GM18499 (cell line): ENCODE data around the gene RASL12.
"Not testable (repeated sequence)": the region's sequence is repeated elsewhere in the genome, so short reads cannot be mapped to it uniquely, and the experiment has no call there.

Source experiments
- ATAC-seq: cut with Tn5 transposase; IDR thresholded peaks from one replicate; pipeline ENCODE4 v1.9.1; 2021; ENCODE audit warnings: moderate number of reproducible peaks; ENCODE audit not compliant: insufficient read depth, unreplicated experiment

Gene RASL12

DNA sequence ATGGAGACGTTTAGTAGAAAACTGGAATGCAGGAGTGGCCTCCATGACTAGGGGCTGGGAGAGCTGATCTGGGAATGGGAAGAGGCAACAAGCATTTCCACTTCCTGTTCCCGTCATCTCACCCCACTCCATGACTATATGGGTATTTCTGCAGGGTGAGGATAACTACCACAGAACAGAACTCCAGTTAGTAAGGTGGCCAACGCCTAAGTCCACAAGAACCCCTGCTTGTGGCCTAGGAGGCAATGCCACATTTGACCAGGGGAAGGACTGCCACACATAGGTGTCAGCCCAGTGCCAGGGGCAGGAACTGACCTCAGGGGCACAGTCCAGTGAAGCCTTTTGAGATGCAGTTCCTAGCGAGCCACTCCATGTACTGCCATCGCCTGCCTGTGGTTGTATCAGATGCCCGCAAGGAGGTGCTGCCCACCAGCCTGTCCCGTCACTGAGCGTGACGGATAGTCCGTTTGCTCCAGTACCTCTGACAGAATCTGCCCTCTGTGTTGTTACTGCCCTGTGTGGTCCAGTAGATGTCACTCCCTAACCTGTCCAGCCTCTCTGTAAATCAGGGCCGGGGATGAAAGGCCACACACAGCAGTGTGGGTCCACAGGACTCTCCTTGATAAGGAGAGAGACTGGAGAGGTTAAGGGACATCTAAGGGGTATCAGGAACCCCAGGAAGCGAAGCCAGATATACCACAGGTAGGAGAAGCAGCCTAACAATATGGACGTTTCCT is 34.8 kb downstream of the RASL12 start:
- no peak for ATAC-seq

DNA sequence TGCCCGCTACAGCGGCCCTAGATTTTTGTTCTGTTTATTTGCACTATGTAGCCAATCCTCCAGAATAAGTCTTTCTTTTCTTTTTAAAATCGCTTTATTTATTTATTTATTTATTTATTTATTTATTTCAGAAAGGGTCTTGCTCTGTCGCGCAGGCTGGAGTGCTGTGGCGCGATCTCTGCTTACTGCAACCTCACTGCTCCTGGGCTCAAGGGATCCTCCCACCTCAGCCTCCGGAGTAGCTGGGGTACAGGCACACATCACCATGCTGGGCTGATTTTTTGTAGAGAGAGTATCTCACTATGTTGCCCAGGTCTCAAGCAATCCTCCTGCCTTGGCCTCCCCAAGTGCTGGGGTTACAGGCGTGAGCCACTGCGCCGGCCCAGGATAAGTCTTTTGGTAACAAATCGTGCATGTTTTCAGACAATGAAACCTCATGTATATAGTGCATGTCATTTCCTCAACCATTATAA is 38.0 kb downstream of the RASL12 start:
- ATAC-seq, result no peak

DNA sequence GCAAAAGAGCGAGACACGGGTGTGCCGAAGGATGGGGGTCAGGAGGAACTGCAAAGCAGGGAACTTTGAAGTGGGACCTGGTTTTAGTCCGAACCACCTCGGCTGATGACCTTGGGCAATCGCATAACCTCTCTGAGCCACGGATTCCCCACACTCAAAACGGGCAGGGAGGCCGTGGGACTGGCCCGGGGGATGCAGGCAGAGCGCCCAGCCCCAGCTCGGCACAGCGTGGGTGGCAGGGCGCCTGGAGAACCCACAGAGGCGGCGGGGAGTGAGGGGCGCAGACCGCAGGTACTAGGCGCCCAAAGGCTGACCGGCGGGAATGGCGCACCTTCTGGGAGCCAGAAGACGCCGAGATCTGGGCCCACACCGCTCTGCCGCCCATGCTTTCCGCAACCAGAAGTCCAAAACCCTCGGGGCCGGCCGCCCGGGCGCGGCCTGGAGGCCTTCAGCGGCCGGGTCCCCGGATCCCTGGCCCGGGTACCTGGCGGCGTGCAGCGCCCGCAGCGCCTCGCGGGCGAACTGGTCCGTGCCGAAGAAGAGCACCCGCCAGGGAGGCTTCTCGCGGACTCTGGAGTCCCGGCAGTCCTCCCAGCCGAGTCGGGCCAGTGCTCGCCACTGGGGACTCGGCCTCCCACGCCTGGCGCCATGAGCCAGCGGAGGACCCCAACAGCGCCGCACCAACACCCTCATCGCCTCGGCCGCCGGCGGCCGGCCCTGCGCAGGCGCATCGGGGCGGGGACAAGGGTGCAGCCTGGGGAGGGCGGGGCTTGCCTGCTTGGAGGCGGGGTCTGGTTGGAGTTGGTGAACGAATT is 38.7 kb downstream of the RASL12 start, which contains the start of gene MTFMT:
Gene MTFMT (minus strand): TSS at position 719 of the 815 bp plus-strand sequence. CDS start 26 bp downstream, at position 693.
- ATAC-seq, result no peak

DNA sequence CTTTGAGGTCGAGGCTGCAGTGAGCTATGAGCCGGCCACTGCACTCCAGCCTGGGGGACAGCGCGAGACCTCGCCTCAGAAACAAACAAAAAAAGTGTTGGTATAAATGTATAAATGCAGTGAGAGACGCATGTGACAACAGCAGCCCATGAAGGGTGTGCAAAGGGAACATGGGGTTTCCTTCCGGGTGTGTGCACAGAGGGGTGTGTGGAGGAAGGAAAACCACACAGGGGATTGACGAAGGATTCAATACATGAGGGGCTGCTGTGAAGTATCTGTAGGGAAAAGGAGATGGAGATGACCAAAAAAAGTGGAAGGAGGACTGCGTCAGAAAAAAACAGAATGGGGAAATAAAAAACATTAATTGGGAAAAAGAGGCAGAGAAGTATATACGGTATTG is 39.5 kb downstream of the RASL12 start:
- no peak for ATAC-seq

DNA sequence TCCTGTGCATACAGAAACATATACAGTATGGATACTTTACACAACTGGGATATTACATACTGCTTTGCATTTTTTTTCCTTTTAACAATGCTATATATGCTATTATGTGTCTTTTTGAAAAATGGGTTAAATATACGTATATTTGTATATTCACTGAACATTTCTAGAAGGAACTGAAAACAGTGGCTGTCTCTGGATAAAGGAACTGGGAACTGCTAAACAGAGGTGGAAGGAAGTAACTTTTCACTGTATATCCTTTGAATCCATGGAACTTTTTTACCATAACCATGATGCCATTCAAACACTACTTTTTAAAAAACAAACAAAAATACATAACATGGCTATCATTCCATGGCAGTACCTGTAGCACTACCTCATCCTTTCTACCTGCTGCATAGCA is 40.2 kb downstream of the RASL12 start:
- ATAC-seq, result no peak

DNA sequence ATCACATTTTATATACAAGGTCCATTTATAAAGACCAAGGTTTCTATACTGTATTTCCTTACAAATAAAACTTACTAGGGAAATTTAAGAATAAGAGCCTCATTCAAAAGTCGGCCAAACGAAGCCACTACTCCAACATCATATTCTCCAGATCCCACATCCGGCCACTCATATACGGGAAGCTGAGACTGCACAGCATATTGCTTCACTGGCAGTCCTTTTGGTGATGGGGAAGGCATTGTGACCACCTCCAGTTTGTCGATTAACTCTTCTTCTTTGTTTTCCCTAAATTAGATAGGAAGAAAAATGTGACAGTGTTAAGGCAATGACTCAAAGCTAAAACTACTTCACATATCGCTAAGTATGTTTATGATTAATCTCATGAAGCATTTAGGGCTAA is 41.0 kb downstream of the RASL12 start:
- ATAC-seq, result no peak

DNA sequence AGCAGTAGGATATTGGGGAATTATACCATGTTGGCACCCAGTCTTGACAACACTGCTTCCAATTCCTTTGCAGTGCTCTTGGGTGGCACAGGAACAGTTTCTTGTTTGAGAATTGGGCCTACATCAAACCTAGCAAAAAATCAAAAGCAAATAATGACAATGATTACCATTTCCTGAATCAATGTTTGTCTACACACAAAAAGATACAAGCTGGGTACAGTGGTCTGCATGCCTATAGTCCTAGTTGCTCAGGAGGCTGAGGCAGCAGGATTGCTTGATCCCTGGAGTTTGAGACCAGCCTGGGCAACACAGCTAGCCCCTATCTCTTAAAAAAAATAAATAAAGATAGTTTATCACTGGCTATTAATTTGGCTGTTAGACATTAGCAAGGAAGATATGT is 46.3 kb downstream of the RASL12 start:
- no peak for ATAC-seq

DNA sequence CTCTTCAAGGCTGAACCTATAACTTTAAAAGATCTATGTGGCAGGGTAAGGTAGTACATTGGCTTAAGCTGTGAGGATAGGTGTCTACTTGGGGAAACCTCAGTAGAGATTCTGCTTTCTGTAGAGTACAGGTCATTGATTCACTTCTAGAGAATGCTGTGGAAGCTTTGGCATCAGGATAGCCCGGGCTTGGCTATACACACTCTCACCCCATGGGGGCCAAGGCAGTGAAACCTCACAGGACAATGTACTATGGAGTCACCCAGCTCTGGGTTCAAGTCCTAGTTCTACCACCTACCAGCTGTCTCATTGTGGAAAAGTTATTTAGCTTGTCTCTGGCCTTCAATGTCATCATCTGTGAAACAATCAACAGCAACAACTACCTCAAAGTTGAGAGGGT is 47.4 kb downstream of the RASL12 start:
- ATAC-seq, result no peak

DNA sequence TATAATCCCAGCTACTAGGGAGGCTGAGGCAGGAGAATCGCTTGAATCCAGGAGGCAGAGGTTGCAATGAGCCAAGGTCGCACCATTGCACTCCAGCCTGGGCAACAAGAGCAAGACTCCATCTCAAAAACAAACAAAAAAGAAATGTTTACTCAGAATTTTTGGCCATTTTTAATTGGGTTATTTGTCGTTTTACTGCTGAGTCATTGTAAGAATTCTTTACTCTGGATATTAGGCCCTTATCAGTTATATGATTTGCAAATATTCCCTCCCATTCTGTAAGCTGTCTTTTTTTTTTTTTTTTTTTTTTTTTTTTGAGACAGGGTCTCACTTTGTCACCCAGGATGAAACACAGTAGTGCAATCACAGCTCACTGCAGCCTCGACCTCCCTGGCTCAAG is 56.6 kb downstream of the RASL12 start:
- ATAC-seq, result not testable (repeated sequence)

DNA sequence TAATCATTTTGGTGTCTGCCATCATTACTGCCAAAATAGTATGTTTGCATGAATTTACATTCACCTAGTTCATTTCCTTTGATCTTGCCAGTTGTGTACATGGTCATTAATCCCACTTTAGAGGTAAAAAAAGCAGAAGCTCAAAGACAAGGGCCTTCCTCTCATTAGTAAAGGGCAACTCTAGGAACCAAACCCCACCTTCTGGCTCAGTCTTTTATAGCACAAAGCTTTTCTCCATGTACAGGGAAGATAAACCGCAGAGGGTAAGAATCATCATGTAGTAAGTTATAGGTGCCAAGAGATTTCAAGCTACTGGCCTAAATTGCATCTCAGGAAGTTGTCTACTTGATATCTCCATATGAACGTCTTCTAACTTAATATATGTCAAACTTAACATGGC is 58.8 kb downstream of the RASL12 start:
- ATAC-seq, result no peak

DNA sequence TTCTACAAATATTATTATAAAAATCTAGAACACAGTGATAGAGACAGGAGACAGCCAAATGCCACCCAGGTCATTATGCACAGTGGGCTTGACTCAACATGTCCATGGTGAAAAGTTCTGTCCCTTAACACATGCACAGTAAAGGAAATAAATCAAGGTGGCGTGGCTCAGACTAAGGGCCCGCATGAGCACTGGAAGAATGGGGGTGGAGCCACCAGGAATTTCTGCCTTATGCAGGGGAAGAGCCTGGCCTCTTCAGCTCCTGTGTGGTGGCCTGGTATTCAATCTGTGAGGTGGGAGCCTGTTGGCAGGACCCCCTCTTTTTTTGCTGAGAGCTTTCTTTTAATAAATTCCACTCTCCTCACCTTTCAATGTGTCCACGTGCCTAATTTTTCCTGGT is 60.9 kb downstream of the RASL12 start:
- no peak for ATAC-seq

DNA sequence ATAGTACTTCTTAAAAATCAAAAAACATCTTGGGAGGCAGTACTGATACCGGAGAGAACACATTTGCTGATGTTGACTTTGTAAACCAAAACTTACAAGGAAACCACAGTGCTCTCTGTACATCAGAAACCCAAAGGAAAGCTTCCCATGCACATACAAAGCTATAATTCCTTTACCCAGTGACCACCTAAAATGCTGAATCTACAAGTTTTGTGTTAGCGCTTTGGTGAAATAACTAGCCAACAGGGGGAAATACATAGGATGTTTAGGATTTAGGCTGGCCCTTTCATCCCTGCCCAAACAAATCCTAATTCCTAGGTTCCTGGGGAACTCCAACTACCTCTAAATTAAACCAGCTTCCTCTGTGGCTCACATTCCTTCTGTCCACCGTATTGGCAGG is 62.8 kb downstream of the RASL12 start:
- ATAC-seq, result no peak
